Right cardiac atrium (tissue), 5 donors: ENCODE results near the gene PIGN. TPM values are rescaled to one million over a fixed set of nuclear protein-coding genes. Genes with fewer than 3 reads are reported as not detected.
"Not testable (repeated sequence)": the region's sequence is repeated elsewhere in the genome, so short reads cannot be mapped to it uniquely, and the experiment has no call there.

Source experiments
- ATAC-seq, 2 donors: fragments of 200-7000 bp; cut with Tn5 transposase; one replicate each; pipeline versions ENCODE4 v1.8.0 to v1.9.1; 2020; ENCODE audit warnings: moderate library complexity in 2 of 2, mild to moderate bottlenecking in 1 of 2
- DNase-seq, 3 donors: peaks; one replicate each; pipeline ENCODE4 v3.0.0-alpha.2; 2020
- H3K27ac ChIP-seq: one replicate; pipeline ENCODE4 v1.5.1; 2013; ENCODE audit warnings: mild to moderate bottlenecking, low read length, control low read depth, moderate library complexity
- H3K27me3 ChIP-seq: one replicate; pipeline ENCODE4 v1.6.1; 2013; ENCODE audit not compliant: control insufficient read depth, insufficient read depth
- H3K4me1 ChIP-seq: one replicate; pipeline ENCODE4 v1.6.1; 2013; ENCODE audit warnings: low read length; ENCODE audit not compliant: control insufficient read depth, insufficient read depth
- H3K4me3 ChIP-seq: one replicate; pipeline ENCODE4 v1.5.1; 2013; ENCODE audit warnings: low read length, control low read depth
- H3K9me3 ChIP-seq: one replicate; pipeline ENCODE4 v1.6.1; 2013; ENCODE audit warnings: low read length; ENCODE audit not compliant: control insufficient read depth
- WGBS: extraction: QIAGEN DNeasy Blood & Tissue Kit; methylation state at CpG from one replicate; pipeline ENCODE4 v1.1.7; 2013; 5-methylcytosine and 5-hydroxymethylcytosine counted together
- intact Hi-C, 4 donors: fragments of 100-400 bp; cut with DNase I; formaldehyde crosslinking; loops; one replicate each; pipeline versions ENCODE4 v1.11.0 to v1.14.0; 2022 to 2023
- polyA plus RNA-seq: library from polyadenylated mRNA; stranded (reverse); fragments of 200-250 nt; gene quantifications from one replicate; pipeline ENCODE4 v1.2.3, GENCODE V29; 2013
- total RNA-seq, 4 donors: library from RNA; stranded (reverse); fragmentation: NEBNext Ultra II Directional; extraction: Animal tissue kit (Norgen Biotek cat#: 25700); gene quantifications; one replicate each; pipeline ENCODE4 v1.2.1, GENCODE V29; 2021
- donor health status: healthy with polysubstance abuse.
- donor health status: DM: no; HTN: yes; CAD: no.
- donor health status: DM: no; HTN: no; CAD: no.
- donor health status: DM: no; HTN: yes; CAD: no; lungs with severe emphysema.
- donor health status: DM: yes; HTN: yes; CAD: no.

Gene PIGN
- total and polyA plus RNA-seq, 5 donors = 5.1 to 21.6 (median 15.2) TPM

- Histone ChIP-seq H3K4me3 (no peak overlapping the region), H3K4me1 (peaks cover 2% of the 10 kb centered on the region), H3K9me3 (no peaks in the 10 kb centered on the region), H3K27ac (no peak overlapping the region), H3K27me3 (no peaks in the 10 kb centered on the region)
- WGBS = 98% methylated on average over 4 of the region's 4 CpGs
- DNase-seq = no peak
- no peak for ATAC-seq
- intact Hi-C loops = loop anchor here in 1 of 4 donors (5.0 kb wide), 1 partner anchor 73 kb away; no protein-coding TSS in a partner anchor
Measured at GRCh38 chr18:62179213-62179612, 7.6 kb downstream of the PIGN start.

- H3K27ac ChIP-seq = no peak overlapping the region
- intact Hi-C loops = loop anchor here in 1 of 4 donors (5.0 kb wide), 1 partner anchor 75 kb away; no protein-coding TSS in a partner anchor
- no peaks in the 10 kb centered on the region for H3K9me3 ChIP-seq
- H3K27me3 ChIP-seq = no peaks in the 10 kb centered on the region
- ATAC-seq (no peak), DNase-seq (no peak)
- peaks cover 2% of the 10 kb centered on the region for H3K4me1 ChIP-seq
- H3K4me3 ChIP-seq = no peak overlapping the region
- 70% methylated on average over 3 of the region's 3 CpGs for WGBS
Measured at GRCh38 chr18:62177271-62177670, 9.6 kb downstream of the PIGN start.

GRCh38 chr18:62175521-62175920, 11.3 kb downstream of the PIGN start:
- Histone ChIP-seq H3K27me3 (no peaks in the 10 kb centered on the region), H3K9me3 (no peaks in the 10 kb centered on the region), H3K27ac (no peak overlapping the region), H3K4me3 (no peak overlapping the region), H3K4me1 (peaks cover 2% of the 10 kb centered on the region)
- WGBS = 93% methylated on average over 3 of the region's 3 CpGs
- DNase-seq (no peak), ATAC-seq (no peak)
- intact Hi-C loops = loop anchor here in 1 of 4 donors (5.0 kb wide), 1 partner anchor 77 kb away; no protein-coding TSS in a partner anchor

- intact Hi-C loops = no loop called here
- ATAC-seq = no peak
Measured at GRCh38 chr18:62172298-62172697, 14.6 kb downstream of the PIGN start.

GRCh38 chr18:62170857-62171256, 16.0 kb downstream of the PIGN start:
- intact Hi-C loops = no loop called here
- Histone ChIP-seq H3K4me3 (no peak overlapping the region), H3K27ac (no peak overlapping the region), H3K4me1 (no peaks in the 10 kb centered on the region), H3K27me3 (no peaks in the 10 kb centered on the region), H3K9me3 (no peaks in the 10 kb centered on the region)
- ATAC-seq (no peak), DNase-seq (no peak)
- 70% methylated on average over 1 of the region's 1 CpG for WGBS

More at GRCh38 chr18:62172298-62172697, 14.6 kb downstream of the PIGN start:
- no peak for DNase-seq
- Histone ChIP-seq H3K9me3 (no peaks in the 10 kb centered on the region), H3K27me3 (no peaks in the 10 kb centered on the region), H3K27ac (no peak overlapping the region), H3K4me1 (no peaks in the 10 kb centered on the region), H3K4me3 (no peak overlapping the region)

- H3K27me3 ChIP-seq, H3K9me3 ChIP-seq, H3K27ac ChIP-seq, H3K4me1 ChIP-seq, DNase-seq, ATAC-seq, H3K4me3 ChIP-seq, intact Hi-C loops: not testable (repeated sequence)
- 91% methylated on average over 1 of the region's 1 CpG for WGBS
Measured at GRCh38 chr18:62166524-62166923, 20.3 kb downstream of the PIGN start.

- H3K27me3 ChIP-seq = no peaks in the 10 kb centered on the region
- H3K4me3 ChIP-seq = no peak overlapping the region
- no peak overlapping the region for H3K27ac ChIP-seq
- intact Hi-C loops = no loop called here
- H3K9me3 ChIP-seq = no peaks in the 10 kb centered on the region
- DNase-seq (no peak), ATAC-seq (no peak)
- WGBS = 93% methylated on average over 3 of the region's 3 CpGs
- H3K4me1 ChIP-seq = no peaks in the 10 kb centered on the region
Measured at GRCh38 chr18:62165583-62165982, 21.3 kb downstream of the PIGN start.

- intact Hi-C loops = no loop called here
- H3K27ac ChIP-seq = no peak overlapping the region
- no peak overlapping the region for H3K4me3 ChIP-seq
- no peaks in the 10 kb centered on the region for H3K27me3 ChIP-seq
- H3K9me3 ChIP-seq = no peaks in the 10 kb centered on the region
- ATAC-seq (no peak), DNase-seq (no peak)
- H3K4me1 ChIP-seq = no peaks in the 10 kb centered on the region
- WGBS = 71% methylated on average over 5 of the region's 5 CpGs
Measured at GRCh38 chr18:62164855-62165487, 21.9 kb downstream of the PIGN start.

GRCh38 chr18:62164310-62164709, 22.5 kb downstream of the PIGN start:
- no peak overlapping the region for H3K4me3 ChIP-seq
- H3K4me1 ChIP-seq = no peaks in the 10 kb centered on the region
- H3K27ac ChIP-seq = no peak overlapping the region
- intact Hi-C loops = no loop called here
- 94% methylated on average over 7 of the region's 7 CpGs for WGBS
- no peaks in the 10 kb centered on the region for H3K9me3 ChIP-seq
- DNase-seq (no peak), ATAC-seq (no peak)
- no peaks in the 10 kb centered on the region for H3K27me3 ChIP-seq

- Histone ChIP-seq H3K27ac (no peak overlapping the region), H3K4me1 (no peaks in the 10 kb centered on the region), H3K9me3 (no peaks in the 10 kb centered on the region), H3K27me3 (no peaks in the 10 kb centered on the region), H3K4me3 (no peak overlapping the region)
- WGBS = 92% methylated on average over 1 of the region's 1 CpG
- intact Hi-C loops = no loop called here
- DNase-seq (no peak), ATAC-seq (no peak)
Measured at GRCh38 chr18:62157843-62158242, 29.0 kb downstream of the PIGN start.

GRCh38 chr18:62152844-62153243, 34.0 kb downstream of the PIGN start:
- no peaks in the 10 kb centered on the region for H3K9me3 ChIP-seq
- H3K4me3 ChIP-seq = no peak overlapping the region
- H3K27ac ChIP-seq = no peak overlapping the region
- ATAC-seq = no peak
- no peaks in the 10 kb centered on the region for H3K27me3 ChIP-seq
- intact Hi-C loops = no loop called here
- no peaks in the 10 kb centered on the region for H3K4me1 ChIP-seq
- whole genome bisulfite sequencing = 89% methylated on average over 1 of the region's 1 CpG
- no peak for DNase-seq
